Natural killer cell (primary cell): ENCODE results near the gene SAMD4A. TPM values are rescaled to one million over a fixed set of nuclear protein-coding genes. Genes with fewer than 3 reads are reported as not detected.
A peak's percentile ranks its signal among the peaks of the same experiment; 100 is the strongest.

Experiments used
- ATAC-seq, 3 donors: fragments of 150-1000 bp in 2 of 3; fragments of 200-7000 bp in 1 of 3; cut with Tn5 transposase; 1 replicate in 1 of 3; 2 replicates in 2 of 3; pipeline ENCODE4 v1.10.0; 2021; ENCODE audit warnings: mild to moderate bottlenecking in 2 of 3, moderate library complexity in 2 of 3
- DNase-seq, 2 donors: peaks; one replicate each; pipeline versions ENCODE4 v3.0.0 to v3.0.0-alpha.2; 2013 to 2021; ENCODE audit warnings: mixed read lengths in 1 of 2
- H3K27ac ChIP-seq: one replicate; pipeline ENCODE4 v1.5.1; 2013; ENCODE audit warnings: mild to moderate bottlenecking, low read length
- H3K27me3 ChIP-seq: one replicate; pipeline ENCODE4 v1.6.1; 2013; ENCODE audit warnings: low read length; ENCODE audit not compliant: control insufficient read depth, insufficient read depth
- H3K36me3 ChIP-seq: one replicate; pipeline ENCODE4 v1.6.1; 2013; ENCODE audit warnings: low read length; ENCODE audit not compliant: control insufficient read depth, insufficient read depth
- H3K4me1 ChIP-seq: one replicate; pipeline ENCODE4 v1.6.1; 2013; ENCODE audit warnings: low read length; ENCODE audit not compliant: control insufficient read depth, insufficient read depth
- H3K4me3 ChIP-seq: one replicate; pipeline ENCODE4 v1.5.1; 2013; ENCODE audit warnings: low read length
- H3K9me3 ChIP-seq: one replicate; pipeline ENCODE4 v1.6.1; 2013; ENCODE audit warnings: low read length; ENCODE audit not compliant: control insufficient read depth, insufficient read depth
- H3K27ac Mint-ChIP-seq, 2 donors: one replicate each; pipeline ENCODE4 v1.8.0; 2022; ENCODE audit warnings: mild to moderate bottlenecking in 2 of 2, mixed read lengths in 2 of 2, moderate library complexity in 1 of 2
- H3K27me3 Mint-ChIP-seq, 2 donors: one replicate each; pipeline ENCODE4 v1.8.0; 2022; ENCODE audit warnings: low read depth in 2 of 2, mixed read lengths in 2 of 2
- H3K36me3 Mint-ChIP-seq: one replicate; pipeline ENCODE4 v1.8.0; 2022; ENCODE audit warnings: mixed read lengths
- H3K4me1 Mint-ChIP-seq, 2 donors: one replicate each; pipeline ENCODE4 v1.8.0; 2022; ENCODE audit warnings: mixed read lengths in 2 of 2
- H3K4me3 Mint-ChIP-seq: one replicate; pipeline ENCODE4 v1.8.0; 2022; ENCODE audit warnings: mild to moderate bottlenecking, moderate library complexity, mixed read lengths
- H3K9me3 Mint-ChIP-seq, 2 donors: one replicate each; pipeline ENCODE4 v1.8.0; 2022; ENCODE audit warnings: mixed read lengths in 2 of 2
- WGBS: methylation state at CpG from one replicate; pipeline ENCODE4 v1.1.7; 2013; ENCODE audit warnings: missing lambda C conversion rate; ENCODE audit not compliant: insufficient coverage; 5-methylcytosine and 5-hydroxymethylcytosine counted together
- intact Hi-C: fragments of 100-400 bp; cut with micrococcal nuclease; formaldehyde crosslinking; loops from one replicate; pipeline ENCODE4 v1.14.2; 2022
- total RNA-seq, 4 donors: library from RNA; stranded (reverse); fragments of 120-200 nt in 1 of 4; gene quantifications; one replicate each; pipeline versions ENCODE4 v1.2.3 to v1.2.4, GENCODE V29; 2013 to 2022
- TF ChIP-seq, protein P1 (sequence below): fragments of 200-600 bp; IDR thresholded peaks from one replicate; pipeline ENCODE4 v1.8.0; 2022; ENCODE audit warnings: antibody characterized with exemption

The SAMD4A gene
- total RNA-seq, 3 donors from 2014 or later (not counting 1 experiment from before 2014, with no cell fraction given), result 0.70 to 1.6 (median 1.4) TPM

GRCh38 chr14:54570047-54570446, 3.1 kb downstream of the SAMD4A start:
- H3K4me1 Mint-ChIP-seq, result peaks cover 10 to 19% of the 10 kb centered on the region in 2 donors
- peaks cover 46% of the 10 kb centered on the region in 2 donors for H3K27me3 Mint-ChIP-seq

GRCh38 chr14:54570631-54571415, 3.9 kb downstream of the SAMD4A start:
- peaks cover 7% of the 10 kb centered on the region for H3K9me3 ChIP-seq
- Mint-ChIP-seq H3K27ac (no peak overlapping the region), H3K9me3 (peaks cover 3 to 6% of the 10 kb centered on the region in 2 donors), H3K36me3 (peaks cover 26% of the 10 kb centered on the region), H3K4me1 (peaks cover 10 to 13% of the 10 kb centered on the region in 2 donors), H3K27me3 (peaks cover 52 to 54% of the 10 kb centered on the region in 2 donors), H3K4me3 (no peak overlapping the region)
- H3K27ac ChIP-seq, result no peak overlapping the region
- peaks cover 47% of the 10 kb centered on the region for H3K27me3 ChIP-seq
- ATAC-seq, result no peak
- no peaks in the 10 kb centered on the region for H3K36me3 ChIP-seq
- TF ChIP-seq, protein P1, sequence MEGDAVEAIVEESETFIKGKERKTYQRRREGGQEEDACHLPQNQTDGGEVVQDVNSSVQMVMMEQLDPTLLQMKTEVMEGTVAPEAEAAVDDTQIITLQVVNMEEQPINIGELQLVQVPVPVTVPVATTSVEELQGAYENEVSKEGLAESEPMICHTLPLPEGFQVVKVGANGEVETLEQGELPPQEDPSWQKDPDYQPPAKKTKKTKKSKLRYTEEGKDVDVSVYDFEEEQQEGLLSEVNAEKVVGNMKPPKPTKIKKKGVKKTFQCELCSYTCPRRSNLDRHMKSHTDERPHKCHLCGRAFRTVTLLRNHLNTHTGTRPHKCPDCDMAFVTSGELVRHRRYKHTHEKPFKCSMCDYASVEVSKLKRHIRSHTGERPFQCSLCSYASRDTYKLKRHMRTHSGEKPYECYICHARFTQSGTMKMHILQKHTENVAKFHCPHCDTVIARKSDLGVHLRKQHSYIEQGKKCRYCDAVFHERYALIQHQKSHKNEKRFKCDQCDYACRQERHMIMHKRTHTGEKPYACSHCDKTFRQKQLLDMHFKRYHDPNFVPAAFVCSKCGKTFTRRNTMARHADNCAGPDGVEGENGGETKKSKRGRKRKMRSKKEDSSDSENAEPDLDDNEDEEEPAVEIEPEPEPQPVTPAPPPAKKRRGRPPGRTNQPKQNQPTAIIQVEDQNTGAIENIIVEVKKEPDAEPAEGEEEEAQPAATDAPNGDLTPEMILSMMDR, result no peak
- H3K4me1 ChIP-seq, result peaks cover 22% of the 10 kb centered on the region
- DNase-seq, result no peak
- intact Hi-C loops, result no loop called here
- 100% methylated on average over 2 of the region's 5 CpGs for WGBS
- no peak overlapping the region for H3K4me3 ChIP-seq

More at GRCh38 chr14:54570047-54570446, 3.1 kb downstream of the SAMD4A start:
- H3K9me3 Mint-ChIP-seq, result peaks cover 3 to 6% of the 10 kb centered on the region in 2 donors
- Histone ChIP-seq H3K27ac (no peak overlapping the region), H3K4me1 (peaks cover 29% of the 10 kb centered on the region), H3K9me3 (peaks cover 7% of the 10 kb centered on the region), H3K36me3 (no peaks in the 10 kb centered on the region), H3K4me3 (no peak overlapping the region), H3K27me3 (peaks cover 52% of the 10 kb centered on the region)
- H3K36me3 Mint-ChIP-seq, result peaks cover 26% of the 10 kb centered on the region
- no peak overlapping the region for H3K27ac Mint-ChIP-seq
- TF ChIP-seq, protein P1, result no peak
- DNase-seq (no peak), ATAC-seq (no peak)
- intact Hi-C loops, result no loop called here
- WGBS, result 83% methylated on average over 5 of the region's 5 CpGs
- H3K4me3 Mint-ChIP-seq, result no peak overlapping the region

- peaks cover 7% of the 10 kb centered on the region for H3K9me3 ChIP-seq
- intact Hi-C loops, result no loop called here
- no peak overlapping the region for H3K4me3 ChIP-seq
- Mint-ChIP-seq H3K27me3 (peaks cover 60 to 68% of the 10 kb centered on the region in 2 donors), H3K4me1 (peaks cover 7 to 8% of the 10 kb centered on the region in 2 donors), H3K9me3 (peaks cover 3 to 6% of the 10 kb centered on the region in 2 donors), H3K4me3 (no peak overlapping the region), H3K36me3 (peaks cover 26% of the 10 kb centered on the region), H3K27ac (no peak overlapping the region)
- peaks cover 11% of the 10 kb centered on the region for H3K4me1 ChIP-seq
- ATAC-seq, result no peak
- TF ChIP-seq, protein P1, result no peak
- peaks cover 41% of the 10 kb centered on the region for H3K27me3 ChIP-seq
- H3K36me3 ChIP-seq, result no peaks in the 10 kb centered on the region
- DNase-seq, result peak in 1 of 2 donors; percentile 33
- WGBS, result 94% methylated on average over 2 of the region's 2 CpGs
- no peak overlapping the region for H3K27ac ChIP-seq
Observed at GRCh38 chr14:54572316-54572715, 5.4 kb downstream of the SAMD4A start.
